Measurements from ENCODE around the gene DCC.

Gene DCC

GRCh38 chr18:52826994-52827393 lies 487.0 kb downstream of the DCC start:
- H3K4me3 ChIP-seq (ENCODE audit: low read length) = no peak overlapping the region
- no peaks in the 10 kb centered on the region for H3K36me3 ChIP-seq (ENCODE audit: control insufficient read depth, insufficient read depth, low read length, severe bottlenecking)
- H3K27me3 ChIP-seq (replicated peaks; ENCODE audit: control insufficient read depth, insufficient read depth, low read length) = no peaks in the 10 kb centered on the region
- no peaks in the 10 kb centered on the region for H3K9me3 ChIP-seq (ENCODE audit: control insufficient read depth, low read length)
- DNase-seq (ENCODE audit: low read depth) = no peak
- no peak overlapping the region for H3K9ac ChIP-seq (ENCODE audit: low read length)
- H3K4me1 ChIP-seq (ENCODE audit: control insufficient read depth, insufficient read depth, low read length) = no peaks in the 10 kb centered on the region

GRCh38 chr18:52829320-52829719 lies 489.3 kb downstream of the DCC start:
- no peak overlapping the region for H3K4me3 ChIP-seq (ENCODE audit: low read length)
- DNase-seq (ENCODE audit: low read depth) = no peak
- H3K9me3 ChIP-seq (ENCODE audit: control insufficient read depth, low read length) = no peaks in the 10 kb centered on the region
- no peaks in the 10 kb centered on the region for H3K36me3 ChIP-seq (ENCODE audit: control insufficient read depth, insufficient read depth, low read length, severe bottlenecking)
- no peaks in the 10 kb centered on the region for H3K4me1 ChIP-seq (ENCODE audit: control insufficient read depth, insufficient read depth, low read length)
- no peaks in the 10 kb centered on the region for H3K27me3 ChIP-seq (replicated peaks; ENCODE audit: control insufficient read depth, insufficient read depth, low read length)
- H3K9ac ChIP-seq (ENCODE audit: low read length) = no peak overlapping the region

GRCh38 chr18:52829876-52830405 lies 489.9 kb downstream of the DCC start:
- Histone ChIP-seq H3K9me3 (ENCODE audit: control insufficient read depth, low read length) (no peaks in the 10 kb centered on the region), H3K4me3 (ENCODE audit: low read length) (no peak overlapping the region), H3K9ac (ENCODE audit: low read length) (no peak overlapping the region), H3K27me3 (replicated peaks; ENCODE audit: control insufficient read depth, insufficient read depth, low read length) (no peaks in the 10 kb centered on the region), H3K4me1 (ENCODE audit: control insufficient read depth, insufficient read depth, low read length) (no peaks in the 10 kb centered on the region), H3K36me3 (ENCODE audit: control insufficient read depth, insufficient read depth, low read length, severe bottlenecking) (no peaks in the 10 kb centered on the region)
- no peak for DNase-seq (ENCODE audit: low read depth)

DNA sequence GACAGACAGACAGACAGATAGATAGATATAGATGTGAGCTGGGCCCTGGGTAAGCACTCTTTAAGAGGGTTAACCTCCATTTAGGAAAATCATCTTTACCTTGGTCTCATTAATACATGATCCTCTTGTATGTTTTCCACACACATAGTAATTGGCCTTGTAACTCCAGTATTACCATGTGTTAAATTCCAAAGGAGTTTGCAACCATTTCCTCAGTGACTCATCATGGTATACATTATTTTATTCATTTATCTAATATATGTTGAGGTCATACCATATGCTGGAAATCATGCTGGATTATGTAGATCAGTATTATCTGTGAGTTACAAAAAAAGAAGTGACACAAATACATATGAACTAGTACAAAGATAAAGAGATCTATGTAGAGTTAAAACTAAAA lies 504.3 kb downstream of the DCC start:
- Histone ChIP-seq H3K9ac (ENCODE audit: low read length) (no peak overlapping the region), H3K4me1 (ENCODE audit: control insufficient read depth, insufficient read depth, low read length) (no peaks in the 10 kb centered on the region), H3K36me3 (ENCODE audit: control insufficient read depth, insufficient read depth, low read length, severe bottlenecking) (no peaks in the 10 kb centered on the region), H3K4me3 (ENCODE audit: low read length) (no peak overlapping the region), H3K27me3 (replicated peaks; ENCODE audit: control insufficient read depth, insufficient read depth, low read length) (no peaks in the 10 kb centered on the region), H3K9me3 (ENCODE audit: control insufficient read depth, low read length) (no peaks in the 10 kb centered on the region)
- DNase-seq (ENCODE audit: low read depth) = no peak

- no peak overlapping the region for H3K4me3 ChIP-seq (ENCODE audit: low read length)
- H3K9me3 ChIP-seq (ENCODE audit: control insufficient read depth, low read length) = no peaks in the 10 kb centered on the region
- no peaks in the 10 kb centered on the region for H3K27me3 ChIP-seq (replicated peaks; ENCODE audit: control insufficient read depth, insufficient read depth, low read length)
- no peaks in the 10 kb centered on the region for H3K36me3 ChIP-seq (ENCODE audit: control insufficient read depth, insufficient read depth, low read length, severe bottlenecking)
- H3K4me1 ChIP-seq (ENCODE audit: control insufficient read depth, insufficient read depth, low read length) = no peaks in the 10 kb centered on the region
- no peak for DNase-seq (ENCODE audit: low read depth)
- H3K9ac ChIP-seq (ENCODE audit: low read length) = no peak overlapping the region
Observed at GRCh38 chr18:52845036-52845435, 505.0 kb downstream of the DCC start.

DNA sequence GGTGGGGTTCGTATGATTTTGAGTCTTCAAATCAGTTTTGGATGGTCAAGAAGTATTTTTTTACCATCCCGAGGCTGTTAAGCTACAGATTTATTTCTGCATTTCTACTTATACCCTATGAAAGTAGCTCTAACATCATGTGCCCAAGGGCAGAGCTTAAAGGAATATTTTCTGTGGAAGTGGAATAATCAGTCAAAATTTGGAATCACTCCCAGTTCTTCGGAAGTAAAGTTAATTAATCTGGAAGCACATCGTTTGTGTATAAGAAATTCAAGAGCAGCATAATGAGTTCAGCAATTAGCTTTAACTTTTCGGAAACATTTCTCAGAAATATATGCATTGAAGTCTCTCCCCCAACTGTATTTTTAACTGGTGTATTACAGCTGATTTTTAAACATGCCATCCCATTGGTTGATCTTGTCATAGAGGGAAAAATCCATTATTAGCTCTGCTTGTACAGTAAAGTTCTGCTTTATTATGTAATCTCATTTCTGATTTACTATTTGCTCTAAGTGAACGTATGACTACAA lies 510.1 kb downstream of the DCC start:
- Histone ChIP-seq H3K4me3 (ENCODE audit: low read length) (no peak overlapping the region), H3K9me3 (ENCODE audit: control insufficient read depth, low read length) (no peaks in the 10 kb centered on the region), H3K4me1 (ENCODE audit: control insufficient read depth, insufficient read depth, low read length) (no peaks in the 10 kb centered on the region), H3K36me3 (ENCODE audit: control insufficient read depth, insufficient read depth, low read length, severe bottlenecking) (no peaks in the 10 kb centered on the region), H3K27me3 (replicated peaks; ENCODE audit: control insufficient read depth, insufficient read depth, low read length) (no peaks in the 10 kb centered on the region), H3K9ac (ENCODE audit: low read length) (no peak overlapping the region)
- no peak for DNase-seq (ENCODE audit: low read depth)

GRCh38 chr18:52861558-52861957 lies 521.6 kb downstream of the DCC start:
- no peak for DNase-seq (ENCODE audit: low read depth)
- no peaks in the 10 kb centered on the region for H3K9me3 ChIP-seq (ENCODE audit: control insufficient read depth, low read length)
- H3K4me3 ChIP-seq (ENCODE audit: low read length) = no peak overlapping the region
- no peaks in the 10 kb centered on the region for H3K36me3 ChIP-seq (ENCODE audit: control insufficient read depth, insufficient read depth, low read length, severe bottlenecking)
- H3K27me3 ChIP-seq (replicated peaks; ENCODE audit: control insufficient read depth, insufficient read depth, low read length) = no peaks in the 10 kb centered on the region
- no peaks in the 10 kb centered on the region for H3K4me1 ChIP-seq (ENCODE audit: control insufficient read depth, insufficient read depth, low read length)
- no peak overlapping the region for H3K9ac ChIP-seq (ENCODE audit: low read length)

DNA sequence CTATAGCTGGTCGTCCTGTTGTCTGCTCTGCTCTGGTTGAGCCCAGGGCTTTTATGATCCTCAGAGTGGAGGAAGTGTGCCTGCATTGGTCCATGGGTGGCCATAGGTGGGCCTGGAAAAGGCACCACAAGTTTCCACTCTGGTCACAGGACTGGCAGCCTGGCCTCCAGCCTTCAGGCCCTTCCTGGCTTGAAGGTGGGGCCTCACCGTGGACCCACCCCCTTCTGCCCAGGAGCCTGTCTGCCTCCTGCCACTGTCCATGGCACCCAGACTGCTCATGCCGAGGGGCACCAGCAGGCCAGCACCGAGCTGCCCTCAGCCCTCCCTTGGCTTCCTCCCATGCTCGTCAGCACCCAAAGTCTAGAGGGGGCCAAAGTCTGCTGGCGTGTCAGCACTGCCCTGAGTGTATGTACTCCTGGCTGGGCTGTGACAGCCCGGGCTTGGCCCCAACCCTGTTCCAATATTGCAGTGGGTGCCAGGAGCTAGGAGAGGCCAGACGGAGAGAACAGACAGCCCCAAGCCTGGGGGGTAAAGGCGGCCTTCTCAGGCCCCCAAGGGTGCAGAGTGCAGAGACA lies 529.4 kb downstream of the DCC start:
- Histone ChIP-seq H3K4me1 (ENCODE audit: control insufficient read depth, insufficient read depth, low read length) (no peaks in the 10 kb centered on the region), H3K27me3 (replicated peaks; ENCODE audit: control insufficient read depth, insufficient read depth, low read length) (no peaks in the 10 kb centered on the region), H3K4me3 (ENCODE audit: low read length) (no peak overlapping the region), H3K36me3 (ENCODE audit: control insufficient read depth, insufficient read depth, low read length, severe bottlenecking) (no peaks in the 10 kb centered on the region), H3K9ac (ENCODE audit: low read length) (no peak overlapping the region), H3K9me3 (ENCODE audit: control insufficient read depth, low read length) (peaks cover 3% of the 10 kb centered on the region)
- DNase-seq (ENCODE audit: low read depth) = no peak

GRCh38 chr18:52869942-52870907 lies 530.2 kb downstream of the DCC start:
- no peaks in the 10 kb centered on the region for H3K4me1 ChIP-seq (ENCODE audit: control insufficient read depth, insufficient read depth, low read length)
- H3K9me3 ChIP-seq (ENCODE audit: control insufficient read depth, low read length) = peaks cover 3% of the 10 kb centered on the region
- no peak for DNase-seq (ENCODE audit: low read depth)
- no peaks in the 10 kb centered on the region for H3K36me3 ChIP-seq (ENCODE audit: control insufficient read depth, insufficient read depth, low read length, severe bottlenecking)
- H3K27me3 ChIP-seq (replicated peaks; ENCODE audit: control insufficient read depth, insufficient read depth, low read length) = no peaks in the 10 kb centered on the region
- no peak overlapping the region for H3K9ac ChIP-seq (ENCODE audit: low read length)
- no peak overlapping the region for H3K4me3 ChIP-seq (ENCODE audit: low read length)

- H3K27me3 ChIP-seq (replicated peaks; ENCODE audit: control insufficient read depth, insufficient read depth, low read length) = no peaks in the 10 kb centered on the region
- DNase-seq (ENCODE audit: low read depth) = no peak
- H3K9me3 ChIP-seq (ENCODE audit: control insufficient read depth, low read length) = peaks cover 3% of the 10 kb centered on the region
- no peak overlapping the region for H3K9ac ChIP-seq (ENCODE audit: low read length)
- no peaks in the 10 kb centered on the region for H3K36me3 ChIP-seq (ENCODE audit: control insufficient read depth, insufficient read depth, low read length, severe bottlenecking)
- no peaks in the 10 kb centered on the region for H3K4me1 ChIP-seq (ENCODE audit: control insufficient read depth, insufficient read depth, low read length)
- no peak overlapping the region for H3K4me3 ChIP-seq (ENCODE audit: low read length)
Observed at GRCh38 chr18:52874774-52875173, 534.8 kb downstream of the DCC start.

DNA sequence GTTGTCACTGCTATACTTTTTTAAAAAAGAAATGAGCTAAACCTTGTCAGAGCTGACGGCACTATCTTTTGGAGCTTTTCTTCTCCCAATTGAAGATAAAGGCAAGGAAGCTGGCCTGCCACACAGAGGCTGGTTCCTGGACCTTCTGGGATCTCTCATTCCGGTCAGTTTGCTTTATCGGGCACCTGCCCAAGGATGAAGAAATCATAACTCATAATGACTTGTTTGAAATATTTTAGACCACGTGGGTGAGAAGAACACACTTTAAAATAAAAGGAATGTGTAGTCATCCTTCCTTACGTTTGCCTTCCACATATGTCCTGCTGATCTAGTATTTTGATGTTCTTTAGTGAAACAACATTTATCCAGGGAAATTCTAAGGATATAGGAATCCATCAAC lies 535.7 kb downstream of the DCC start:
- Histone ChIP-seq H3K27me3 (replicated peaks; ENCODE audit: control insufficient read depth, insufficient read depth, low read length) (no peaks in the 10 kb centered on the region), H3K4me3 (ENCODE audit: low read length) (no peak overlapping the region), H3K36me3 (ENCODE audit: control insufficient read depth, insufficient read depth, low read length, severe bottlenecking) (no peaks in the 10 kb centered on the region), H3K9me3 (ENCODE audit: control insufficient read depth, low read length) (peaks cover 2% of the 10 kb centered on the region), H3K9ac (ENCODE audit: low read length) (no peak overlapping the region), H3K4me1 (ENCODE audit: control insufficient read depth, insufficient read depth, low read length) (no peaks in the 10 kb centered on the region)
- DNase-seq (ENCODE audit: low read depth) = peak; percentile 0

Data from adipocyte (in vitro differentiated cells).